ENCODE results near the gene C1QL3.

C1QL3 gene

DNA sequence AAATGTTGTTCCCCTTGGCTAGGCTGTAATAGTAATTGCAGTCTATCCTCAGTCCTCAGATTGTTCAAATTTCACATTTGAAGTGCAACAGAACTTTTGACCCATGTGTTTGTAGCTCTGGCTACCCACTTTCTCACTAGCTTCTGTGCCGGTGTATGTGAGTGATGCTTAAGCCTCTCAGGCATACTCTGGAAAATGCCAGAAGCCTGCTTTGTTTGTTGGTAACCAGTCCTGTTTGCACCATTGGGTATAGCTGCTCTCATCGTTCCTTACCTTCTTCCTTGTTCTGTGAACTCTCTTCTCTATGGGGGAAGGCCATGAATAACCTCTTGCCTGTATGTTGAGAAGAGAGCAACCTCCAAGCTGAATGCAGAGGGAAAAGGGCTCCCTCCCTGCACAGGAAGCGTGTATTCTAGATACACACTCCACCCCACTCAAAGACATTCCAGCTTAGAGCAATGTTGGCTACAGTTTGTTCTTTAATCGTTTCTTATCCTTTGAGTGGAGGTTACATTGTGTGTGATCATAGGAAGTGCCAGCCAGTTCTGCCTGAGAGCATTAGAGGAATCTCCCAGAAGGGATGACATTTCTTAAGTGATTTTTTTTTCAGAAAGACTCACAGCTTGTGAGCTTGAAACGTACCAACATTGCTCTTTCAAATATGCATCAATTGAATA, 40.5 kb downstream of the C1QL3 start:
- TF ChIP-seq, protein P1, sequence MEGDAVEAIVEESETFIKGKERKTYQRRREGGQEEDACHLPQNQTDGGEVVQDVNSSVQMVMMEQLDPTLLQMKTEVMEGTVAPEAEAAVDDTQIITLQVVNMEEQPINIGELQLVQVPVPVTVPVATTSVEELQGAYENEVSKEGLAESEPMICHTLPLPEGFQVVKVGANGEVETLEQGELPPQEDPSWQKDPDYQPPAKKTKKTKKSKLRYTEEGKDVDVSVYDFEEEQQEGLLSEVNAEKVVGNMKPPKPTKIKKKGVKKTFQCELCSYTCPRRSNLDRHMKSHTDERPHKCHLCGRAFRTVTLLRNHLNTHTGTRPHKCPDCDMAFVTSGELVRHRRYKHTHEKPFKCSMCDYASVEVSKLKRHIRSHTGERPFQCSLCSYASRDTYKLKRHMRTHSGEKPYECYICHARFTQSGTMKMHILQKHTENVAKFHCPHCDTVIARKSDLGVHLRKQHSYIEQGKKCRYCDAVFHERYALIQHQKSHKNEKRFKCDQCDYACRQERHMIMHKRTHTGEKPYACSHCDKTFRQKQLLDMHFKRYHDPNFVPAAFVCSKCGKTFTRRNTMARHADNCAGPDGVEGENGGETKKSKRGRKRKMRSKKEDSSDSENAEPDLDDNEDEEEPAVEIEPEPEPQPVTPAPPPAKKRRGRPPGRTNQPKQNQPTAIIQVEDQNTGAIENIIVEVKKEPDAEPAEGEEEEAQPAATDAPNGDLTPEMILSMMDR (IDR thresholded peaks at IDR 0.05; ENCODE audit: control insufficient read depth, extremely low read depth, insufficient read depth): no peak

DNA sequence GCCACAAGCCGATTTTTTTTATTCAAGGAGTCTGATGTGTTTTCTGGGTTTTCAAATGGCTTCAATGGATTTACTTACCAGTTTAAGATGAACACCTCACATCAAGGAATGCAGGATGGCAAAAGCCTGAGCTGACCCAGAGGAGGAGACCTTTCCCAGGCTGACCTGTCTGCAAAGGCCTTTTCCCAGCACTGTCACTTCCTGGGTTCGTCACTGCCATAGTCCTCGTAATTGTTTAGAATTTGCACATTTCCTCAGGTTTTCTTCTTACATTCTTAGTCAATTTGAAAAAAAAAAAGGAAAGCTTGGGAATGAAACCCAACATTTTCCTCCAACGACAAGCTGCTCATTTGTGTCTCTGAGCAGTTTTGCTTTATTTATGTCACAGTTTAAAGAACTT, 42.9 kb downstream of the C1QL3 start:
- no peak overlapping the region for H3K4me3 ChIP-seq (ENCODE audit: low read depth, low read length)
- TF ChIP-seq, protein P1 (IDR thresholded peaks at IDR 0.05; ENCODE audit: control insufficient read depth, extremely low read depth, insufficient read depth): no peak
- no peak for DNase-seq (ENCODE audit: low read depth)

More for the DNA sequence above, 40.5 kb downstream of the C1QL3 start:
- no peak for DNase-seq (ENCODE audit: low read depth)
- no peak overlapping the region for H3K4me3 ChIP-seq (ENCODE audit: low read depth, low read length)

DNA sequence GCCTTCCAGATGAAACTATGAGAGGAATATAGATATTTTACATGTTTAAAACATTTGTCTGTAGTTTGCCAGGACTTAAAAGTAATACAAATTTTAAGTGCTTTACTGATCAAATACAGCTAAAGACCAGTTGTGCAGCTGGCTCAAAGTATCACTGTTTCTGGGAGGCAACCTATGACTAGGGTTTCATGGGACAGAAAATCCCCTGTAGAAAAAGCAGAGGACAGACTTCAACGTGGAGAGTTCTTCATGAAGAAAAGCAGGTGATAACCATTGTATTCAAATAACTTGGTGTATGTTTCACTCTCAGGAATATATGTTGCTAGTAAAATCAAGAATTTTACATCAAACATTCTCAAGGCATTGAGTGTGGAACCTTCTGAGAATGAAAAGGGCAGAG, 43.9 kb downstream of the C1QL3 start:
- TF ChIP-seq, protein P1 (IDR thresholded peaks at IDR 0.05; ENCODE audit: control insufficient read depth, extremely low read depth, insufficient read depth): no peak
- no peak for DNase-seq (ENCODE audit: low read depth)
- no peak overlapping the region for H3K4me3 ChIP-seq (ENCODE audit: low read depth, low read length)

DNA sequence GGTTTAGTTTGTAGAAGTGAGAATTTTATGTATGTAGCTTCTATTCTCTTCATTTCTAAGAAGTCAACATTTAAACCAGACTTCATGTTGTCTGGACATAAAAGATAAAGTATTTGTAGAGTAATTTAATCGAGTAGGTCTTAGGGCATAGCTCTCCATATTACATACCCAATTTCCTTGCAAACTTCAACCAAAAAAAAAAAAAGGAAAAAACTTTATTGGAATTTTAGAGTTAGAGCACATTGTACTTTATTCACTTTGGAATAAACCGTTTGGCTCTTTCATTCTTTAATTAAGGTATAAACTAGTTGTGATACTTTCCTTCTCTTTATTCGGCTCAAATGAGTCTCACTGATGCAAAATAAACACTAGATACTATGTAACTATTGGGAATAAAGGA, 48.9 kb downstream of the C1QL3 start:
- no peak overlapping the region for H3K4me3 ChIP-seq (ENCODE audit: low read depth, low read length)
- TF ChIP-seq, protein P1 (IDR thresholded peaks at IDR 0.05; ENCODE audit: control insufficient read depth, extremely low read depth, insufficient read depth): no peak
- no peak for DNase-seq (ENCODE audit: low read depth)

DNA sequence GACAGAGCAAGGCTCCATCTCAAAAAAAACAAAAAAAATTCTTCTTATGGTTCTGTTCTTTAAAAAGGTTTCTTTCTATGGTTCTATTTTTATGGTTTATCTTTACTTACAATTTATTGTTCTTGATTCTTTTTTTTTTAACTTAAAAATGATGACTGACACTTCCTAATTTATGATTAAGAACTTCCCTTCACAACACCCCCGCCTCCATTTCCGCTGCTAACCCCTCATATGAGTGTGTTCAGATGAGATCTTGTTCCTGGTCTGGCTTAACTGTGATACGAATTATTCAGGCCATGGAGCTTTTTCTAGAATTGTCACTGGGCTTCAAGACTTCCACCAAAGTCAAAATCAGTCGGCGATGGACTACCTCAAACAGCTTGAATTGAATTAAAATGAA, 50.9 kb downstream of the C1QL3 start:
- no peak for DNase-seq (ENCODE audit: low read depth)
- TF ChIP-seq, protein P1 (IDR thresholded peaks at IDR 0.05; ENCODE audit: control insufficient read depth, extremely low read depth, insufficient read depth): no peak
- no peak overlapping the region for H3K4me3 ChIP-seq (ENCODE audit: low read depth, low read length)

DNA sequence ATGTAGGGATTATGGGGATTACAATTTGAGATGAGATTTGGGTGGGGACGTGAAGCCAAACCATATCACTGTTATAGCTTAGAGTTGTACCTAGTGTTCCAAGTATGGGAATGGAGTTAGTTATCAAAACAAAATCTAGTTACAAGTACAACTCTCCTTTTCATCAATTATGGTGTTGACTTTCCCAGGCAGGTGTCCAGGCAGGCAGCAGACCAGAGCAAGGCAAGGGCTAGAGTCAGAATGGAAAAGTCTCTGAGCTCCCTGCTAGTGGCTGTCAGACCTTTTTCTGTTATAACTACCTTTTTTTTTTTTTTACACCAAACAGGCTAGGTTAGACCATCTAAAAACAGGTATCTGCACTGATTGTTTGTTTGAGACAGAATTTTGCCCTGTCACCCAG, 55.7 kb downstream of the C1QL3 start:
- no peak overlapping the region for H3K4me3 ChIP-seq (ENCODE audit: low read depth, low read length)
- TF ChIP-seq, protein P1 (IDR thresholded peaks at IDR 0.05; ENCODE audit: control insufficient read depth, extremely low read depth, insufficient read depth): no peak
- no peak for DNase-seq (ENCODE audit: low read depth)
